SU-DHL-6 (cell line): ENCODE measurements around the gene INO80D.

Source experiments
- H2AFZ ChIP-seq: fragments of 200-600 bp; sonication (generic); 2 replicates; pipeline ENCODE4 v1.6.1; 2014; ENCODE audit warnings: low read depth, mild to moderate bottlenecking, moderate library complexity, mixed read lengths, antibody characterized with exemption, low read length; ENCODE audit not compliant: severe bottlenecking
- H3F3A ChIP-seq: fragments of 200-600 bp; shearing (Covaris generic); 2 replicates; pipeline ENCODE4 v1.6.0; 2016; ENCODE audit warnings: antibody characterized with exemption, mild to moderate bottlenecking; ENCODE audit not compliant: insufficient read depth
- H3K27ac ChIP-seq: fragments of 200-600 bp; sonication (generic); 2 replicates; pipeline ENCODE4 v1.5.1; 2016; ENCODE audit warnings: low read depth, mild to moderate bottlenecking, low read length, moderate library complexity, mixed read lengths
- H3K27me3 ChIP-seq: fragments of 200-600 bp; sonication (generic), shearing (Covaris generic); 2 replicates; pipeline ENCODE4 v1.6.0; 2014; ENCODE audit warnings: mild to moderate bottlenecking, low read length
- H3K36me3 ChIP-seq: fragments of 200-600 bp; sonication (generic); 2 replicates; pipeline ENCODE4 v1.6.1; 2014; ENCODE audit warnings: mild to moderate bottlenecking, low read length, mixed read lengths
- H3K4me2 ChIP-seq: fragments of 300-600, 200-600 bp; shearing (Covaris generic), sonication (generic); 2 replicates; pipeline ENCODE4 v1.6.0; 2014; ENCODE audit warnings: low read length, low read depth, mild to moderate bottlenecking; ENCODE audit not compliant: poor library complexity, severe bottlenecking
- H3K4me3 ChIP-seq: fragments of 200-600 bp; sonication (generic); 2 replicates; pipeline ENCODE4 v1.5.1; 2014; ENCODE audit warnings: antibody characterized with exemption, low read length, mild to moderate bottlenecking, mixed read lengths; ENCODE audit not compliant: insufficient read depth, poor library complexity, severe bottlenecking
- H3K79me2 ChIP-seq: fragments of 200-600 bp; sonication (generic); 2 replicates; pipeline ENCODE4 v1.6.1; 2014; ENCODE audit warnings: mild to moderate bottlenecking, low read length, moderate library complexity; ENCODE audit not compliant: insufficient read depth
- H3K9ac ChIP-seq: fragments of 200-600 bp; sonication (generic); 2 replicates; pipeline ENCODE4 v1.7.0; 2014; ENCODE audit warnings: mild to moderate bottlenecking, low read length
- H3K9me2 ChIP-seq: fragments of 200-600 bp; sonication (generic); replicated peaks from 2 replicates; pipeline ENCODE4 v1.6.1; 2014; ENCODE audit warnings: low read length; ENCODE audit not compliant: insufficient read depth
- H3K9me3 ChIP-seq: fragments of 200-600 bp; sonication (generic); 2 replicates; pipeline ENCODE4 v1.6.1; 2014; ENCODE audit warnings: low read length, mixed read lengths; ENCODE audit not compliant: insufficient read depth
- H4K20me1 ChIP-seq: fragments of 200-600 bp; sonication (generic); 2 replicates; pipeline ENCODE4 v1.6.1; 2014; ENCODE audit warnings: low read depth, mild to moderate bottlenecking, antibody characterized with exemption, low read length, moderate library complexity, mixed read lengths
- EZH2phosphoT487 ChIP-seq: fragments of 200-600 bp; sonication (generic), shearing (Covaris generic); conservative IDR thresholded peaks from 2 replicates; pipeline ENCODE4 v1.6.1; 2018; ENCODE audit warnings: mild to moderate bottlenecking, antibody characterized with exemption, low read length, moderate library complexity, mixed read lengths
- TF ChIP-seq, protein P1 (sequence below): fragments of 200-600 bp; sonication (generic); IDR thresholded peaks from one replicate; pipeline ENCODE4 v1.5.1; 2017; ENCODE audit warnings: antibody characterized with exemption, mild to moderate bottlenecking, low read length, moderate library complexity; ENCODE audit not compliant: insufficient read depth, poor library complexity, severe bottlenecking

The INO80D gene

DNA sequence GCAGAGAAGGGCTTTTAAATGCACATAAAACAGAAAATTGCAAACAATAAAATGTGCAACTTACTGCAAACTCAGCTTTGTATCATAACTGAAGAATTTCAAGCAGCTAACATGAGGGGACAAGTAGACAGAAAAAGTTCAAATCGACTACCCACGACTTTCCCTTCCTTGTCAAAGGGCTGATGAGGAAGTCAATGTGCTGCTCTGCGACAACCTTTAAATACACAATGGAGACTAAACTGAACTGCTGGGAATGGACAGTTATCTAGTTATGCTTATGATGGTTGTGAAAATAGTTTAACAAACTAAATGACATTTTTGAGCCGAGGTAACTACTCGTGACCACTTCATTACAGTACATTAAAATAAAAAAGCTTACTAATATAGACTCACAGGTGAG is 84.1 kb downstream of the INO80D start:
- no peak for TF ChIP-seq EZH2phosphoT487
- H3K27me3 ChIP-seq = no peaks in the 10 kb centered on the region
- H3K4me3 ChIP-seq = no peak overlapping the region
- H3K9ac ChIP-seq = no peak overlapping the region
- H3K27ac ChIP-seq = no peak overlapping the region
- no peaks in the 10 kb centered on the region for H3K9me3 ChIP-seq
- no peaks in the 10 kb centered on the region for H3K9me2 ChIP-seq
- H3F3A ChIP-seq = no peaks in the 10 kb centered on the region; the same call in 1 of the 2 replicates
- no peak overlapping the region for H3K4me2 ChIP-seq
- H3K36me3 ChIP-seq = peaks cover 10% of the 10 kb centered on the region; the same call in 1 of the 2 replicates
- no peaks in the 10 kb centered on the region for H4K20me1 ChIP-seq
- no peaks in the 10 kb centered on the region for H3K79me2 ChIP-seq
- H2AFZ ChIP-seq = no peak overlapping the region

DNA sequence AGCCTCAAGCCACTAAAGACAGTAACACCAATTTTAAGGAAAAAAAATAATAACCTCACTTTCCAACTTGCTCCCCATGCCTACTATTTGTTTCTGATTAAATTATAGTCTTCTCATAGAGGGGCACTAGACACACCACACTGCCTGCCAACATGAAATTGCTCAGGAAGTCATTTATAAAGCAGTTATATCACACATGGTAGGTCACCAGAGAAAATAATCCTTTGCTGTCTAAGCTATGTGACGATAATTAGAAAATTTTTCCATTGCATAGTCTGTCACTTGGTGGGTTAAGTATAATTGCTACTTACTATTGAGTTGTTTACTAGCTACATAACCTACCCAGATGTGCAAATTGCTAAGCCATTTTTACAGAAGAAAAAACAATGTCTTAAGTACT is 85.2 kb downstream of the INO80D start:
- H3K36me3 ChIP-seq = peaks cover 10% of the 10 kb centered on the region; the same call in 1 of the 2 replicates
- no peak overlapping the region for H3K9ac ChIP-seq
- H3K27me3 ChIP-seq = no peaks in the 10 kb centered on the region
- no peaks in the 10 kb centered on the region for H4K20me1 ChIP-seq
- no peak overlapping the region for H3K27ac ChIP-seq
- TF ChIP-seq, protein P1, sequence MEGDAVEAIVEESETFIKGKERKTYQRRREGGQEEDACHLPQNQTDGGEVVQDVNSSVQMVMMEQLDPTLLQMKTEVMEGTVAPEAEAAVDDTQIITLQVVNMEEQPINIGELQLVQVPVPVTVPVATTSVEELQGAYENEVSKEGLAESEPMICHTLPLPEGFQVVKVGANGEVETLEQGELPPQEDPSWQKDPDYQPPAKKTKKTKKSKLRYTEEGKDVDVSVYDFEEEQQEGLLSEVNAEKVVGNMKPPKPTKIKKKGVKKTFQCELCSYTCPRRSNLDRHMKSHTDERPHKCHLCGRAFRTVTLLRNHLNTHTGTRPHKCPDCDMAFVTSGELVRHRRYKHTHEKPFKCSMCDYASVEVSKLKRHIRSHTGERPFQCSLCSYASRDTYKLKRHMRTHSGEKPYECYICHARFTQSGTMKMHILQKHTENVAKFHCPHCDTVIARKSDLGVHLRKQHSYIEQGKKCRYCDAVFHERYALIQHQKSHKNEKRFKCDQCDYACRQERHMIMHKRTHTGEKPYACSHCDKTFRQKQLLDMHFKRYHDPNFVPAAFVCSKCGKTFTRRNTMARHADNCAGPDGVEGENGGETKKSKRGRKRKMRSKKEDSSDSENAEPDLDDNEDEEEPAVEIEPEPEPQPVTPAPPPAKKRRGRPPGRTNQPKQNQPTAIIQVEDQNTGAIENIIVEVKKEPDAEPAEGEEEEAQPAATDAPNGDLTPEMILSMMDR = no peak
- TF ChIP-seq EZH2phosphoT487 = no peak
- H3K79me2 ChIP-seq = no peaks in the 10 kb centered on the region
- no peaks in the 10 kb centered on the region for H3K9me3 ChIP-seq
- no peaks in the 10 kb centered on the region for H3K9me2 ChIP-seq
- H3K4me3 ChIP-seq = no peak overlapping the region
- H2AFZ ChIP-seq = no peak overlapping the region
- H3F3A ChIP-seq = no peaks in the 10 kb centered on the region; the same call in 1 of the 2 replicates
- no peak overlapping the region for H3K4me2 ChIP-seq

DNA sequence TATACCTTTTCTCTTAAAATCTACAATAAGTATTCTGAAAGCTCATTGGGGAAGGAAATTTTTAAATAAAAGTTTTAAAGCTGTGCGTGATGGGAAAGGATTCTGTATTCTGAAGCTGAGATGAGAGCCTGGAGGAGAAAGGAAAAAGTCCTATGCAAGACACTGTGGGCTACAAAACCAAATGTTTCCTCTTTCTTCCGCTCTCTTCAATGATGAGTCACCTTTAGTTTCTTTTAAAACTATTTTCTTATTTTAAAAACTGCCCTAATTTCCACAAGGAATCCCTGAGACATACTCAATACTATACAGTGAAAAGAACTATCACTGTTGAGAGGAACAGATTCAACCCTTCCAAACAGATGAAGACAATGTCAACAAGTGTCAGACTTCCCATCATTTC is 87.4 kb downstream of the INO80D start:
- H3K9me2 ChIP-seq = no peaks in the 10 kb centered on the region
- H3K36me3 ChIP-seq = peaks cover 10% of the 10 kb centered on the region; the same call in 1 of the 2 replicates
- H3K4me3 ChIP-seq = no peak overlapping the region
- H3K9ac ChIP-seq = no peak overlapping the region
- no peaks in the 10 kb centered on the region for H3K79me2 ChIP-seq
- H4K20me1 ChIP-seq = no peaks in the 10 kb centered on the region
- no peaks in the 10 kb centered on the region for H3K9me3 ChIP-seq
- H3K4me2 ChIP-seq = no peak overlapping the region
- H3K27ac ChIP-seq = no peak overlapping the region
- no peaks in the 10 kb centered on the region; the same call in 1 of the 2 replicates for H3F3A ChIP-seq
- no peak overlapping the region for H2AFZ ChIP-seq
- H3K27me3 ChIP-seq = no peaks in the 10 kb centered on the region
- TF ChIP-seq, protein P1 = no peak
- TF ChIP-seq EZH2phosphoT487 = no peak

DNA sequence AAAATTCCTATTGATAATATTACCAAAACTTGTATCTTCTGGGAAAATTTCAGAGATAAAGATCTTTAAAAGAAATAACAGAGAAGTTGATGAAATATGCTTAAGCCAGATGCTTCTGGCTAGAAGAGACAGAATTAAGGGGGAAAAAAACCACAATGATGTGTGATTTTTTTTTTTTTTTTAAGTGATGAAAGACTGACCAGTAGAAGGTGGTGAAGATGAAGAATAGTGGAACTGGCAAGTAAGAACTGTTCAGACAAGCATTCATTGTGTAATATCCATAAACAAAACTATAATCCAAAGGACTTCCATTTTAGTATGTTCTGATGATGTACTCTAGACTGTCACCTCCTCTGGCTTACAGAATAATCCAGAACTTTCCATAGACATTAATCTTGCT is 89.8 kb downstream of the INO80D start:
- no peaks in the 10 kb centered on the region for H3K9me2 ChIP-seq
- TF ChIP-seq EZH2phosphoT487 = no peak
- TF ChIP-seq, protein P1 = no peak
- peaks cover 8% of the 10 kb centered on the region; the same call in 1 of the 2 replicates for H3K36me3 ChIP-seq
- H4K20me1 ChIP-seq = no peaks in the 10 kb centered on the region
- no peak overlapping the region for H2AFZ ChIP-seq
- H3K4me3 ChIP-seq = no peak overlapping the region
- no peaks in the 10 kb centered on the region; the same call in 1 of the 2 replicates for H3F3A ChIP-seq
- no peak overlapping the region for H3K27ac ChIP-seq
- H3K27me3 ChIP-seq = no peaks in the 10 kb centered on the region
- H3K9ac ChIP-seq = no peak overlapping the region
- H3K4me2 ChIP-seq = no peak overlapping the region
- no peaks in the 10 kb centered on the region for H3K9me3 ChIP-seq
- no peaks in the 10 kb centered on the region for H3K79me2 ChIP-seq
